Activated CD4-positive, alpha-beta T cell treated with anti-CD3 and anti-CD28 coated beads, Interleukin-2, amount 50 U/mL, for 48 hours (primary cell): ENCODE measurements around the gene DPPA2.
"Not testable (repeated sequence)": the region's sequence is repeated elsewhere in the genome, so short reads cannot be mapped to it uniquely, and the experiment has no call there.

Experiments used
- DNase-seq, 2 experiments: peaks; one replicate each; pipeline ENCODE4 v3.0.0-alpha.2; 2020

The DPPA2 gene

GRCh38 chr3:109316162-109316730 is at the start of gene DPPA2:
Gene DPPA2, minus strand, starts transcription at chr3:109316517. Its CDS starts 1,975 bp downstream, at chr3:109314542.
- DNase-seq, result no peak

DNA sequence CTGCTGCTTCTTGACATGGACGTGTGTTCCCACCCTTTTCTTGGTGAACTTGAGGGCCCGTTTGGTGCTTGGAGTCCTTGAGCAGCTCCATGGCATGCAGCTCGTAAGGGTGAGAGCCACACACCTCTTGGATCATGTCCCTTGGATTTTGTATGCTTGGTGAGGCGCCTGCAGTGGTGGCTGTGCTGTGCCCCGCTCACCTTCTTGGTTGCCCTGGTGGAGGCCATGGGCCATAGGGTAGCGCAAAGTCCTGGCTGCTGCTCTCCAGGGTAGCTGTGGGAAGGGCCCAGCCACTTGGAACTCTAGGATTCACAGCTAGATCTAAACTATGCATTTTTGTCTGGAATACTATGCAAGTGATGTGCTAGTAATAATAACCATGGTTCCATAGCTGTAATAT is 47.8 kb upstream of the DPPA2 start:
- no peak for DNase-seq

- DNase-seq, result no peak
These were observed 47.3 kb upstream of the DPPA2 start for GRCh38 chr3:109363634-109364033.

DNA sequence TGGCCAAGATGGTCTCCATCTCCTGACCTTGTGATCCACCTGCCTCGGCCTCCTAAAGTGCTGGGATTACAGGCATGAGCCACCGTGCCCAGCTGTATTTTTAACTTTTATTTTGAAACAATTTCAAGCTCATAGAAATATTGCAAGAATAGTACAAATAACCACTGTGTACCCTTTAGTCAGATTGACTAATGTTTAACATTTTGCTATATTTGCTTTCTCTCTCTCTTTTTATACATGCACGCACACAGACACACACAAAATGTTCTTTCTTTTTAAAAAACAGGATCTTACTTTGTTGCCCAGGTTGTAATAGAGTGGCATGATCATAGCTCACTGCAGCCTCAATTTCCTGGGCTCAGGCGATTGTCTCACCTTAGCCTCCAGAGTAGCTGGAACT is 46.5 kb upstream of the DPPA2 start:
- no peak for DNase-seq

- DNase-seq, result not testable (repeated sequence)
These were observed 42.5 kb upstream of the DPPA2 start for GRCh38 chr3:109358809-109359208.

DNA sequence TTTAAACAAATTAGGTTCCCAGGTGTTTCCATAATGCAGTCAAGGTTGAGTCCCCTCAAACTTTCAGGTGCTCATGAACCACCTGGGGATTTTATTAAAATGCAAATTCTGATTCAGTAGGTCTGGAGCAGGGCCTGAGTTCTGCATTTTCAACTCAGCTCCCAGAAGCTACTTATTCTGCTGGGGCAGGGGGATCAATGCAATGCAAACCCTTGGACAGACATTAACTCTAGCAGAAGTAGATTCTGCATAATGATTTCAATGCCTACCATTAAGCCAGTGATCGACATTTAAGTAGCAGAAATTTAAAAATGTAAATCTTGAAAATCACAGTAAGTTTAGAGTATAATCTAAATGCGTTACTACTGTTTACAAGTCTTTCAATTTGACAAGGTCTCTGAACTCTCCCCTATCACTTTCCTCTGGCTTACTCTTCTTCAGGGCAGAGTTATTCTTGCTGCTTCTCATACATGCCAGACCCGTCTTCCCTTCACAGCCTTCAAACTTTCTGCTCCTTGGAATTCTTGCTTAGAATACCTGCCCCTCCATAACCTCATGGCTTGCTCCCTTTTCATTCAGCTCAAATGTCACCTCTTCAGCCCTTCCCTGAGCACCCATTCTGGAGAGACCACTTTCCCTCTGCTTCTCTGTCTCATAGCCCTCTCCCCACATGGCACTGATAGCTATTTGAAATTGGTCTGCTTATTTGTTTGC is 40.3 kb upstream of the DPPA2 start:
- no peak for DNase-seq

- DNase-seq, result no peak
These were observed 39.5 kb upstream of the DPPA2 start for GRCh38 chr3:109355625-109356441.

DNA sequence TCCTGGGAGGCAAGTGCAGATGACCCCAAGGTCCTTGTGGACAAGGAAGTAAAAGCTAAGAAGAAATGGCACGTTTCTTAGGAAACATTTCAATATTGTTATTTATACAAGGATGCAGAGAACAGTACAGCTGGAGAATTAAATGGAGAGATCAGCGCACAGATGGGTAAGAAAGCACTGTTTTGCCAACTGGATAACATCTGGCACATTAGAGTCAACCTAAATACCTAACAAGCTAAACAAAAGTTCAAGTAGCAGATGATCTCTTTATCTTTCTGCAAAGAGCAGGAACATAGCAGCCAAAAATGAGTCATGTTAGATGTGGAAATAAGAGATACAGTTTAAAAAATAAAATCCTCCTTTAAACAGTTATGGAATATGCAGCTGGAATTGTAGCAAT is 36.7 kb upstream of the DPPA2 start:
- DNase-seq, result no peak

GRCh38 chr3:109351231-109351630 is 34.9 kb upstream of the DPPA2 start:
- DNase-seq, result no peak

GRCh38 chr3:109346770-109347295 is 30.5 kb upstream of the DPPA2 start:
- DNase-seq, result no peak

DNA sequence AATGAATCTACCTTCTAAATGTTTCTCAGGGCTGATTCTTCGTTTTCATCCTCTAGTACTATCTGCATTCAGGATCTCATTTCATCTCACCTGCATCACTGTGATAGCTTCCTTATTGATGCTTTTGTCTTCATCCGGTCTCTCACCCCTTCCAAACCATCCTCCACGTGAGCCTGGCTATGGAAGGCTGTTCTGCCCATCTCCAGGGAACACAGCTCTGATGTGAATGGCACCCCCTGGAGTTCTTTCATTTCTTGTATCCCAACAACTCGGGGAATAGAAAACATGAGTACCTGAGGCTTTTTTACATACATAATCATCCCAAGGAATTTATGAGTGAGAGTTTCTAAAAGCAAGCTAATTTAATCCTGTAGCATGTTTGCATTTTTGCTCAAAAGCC is 29.8 kb upstream of the DPPA2 start:
- DNase-seq, result no peak

GRCh38 chr3:109339714-109340648 is 23.7 kb upstream of the DPPA2 start:
- no peak for DNase-seq

GRCh38 chr3:109339197-109339596 is 22.9 kb upstream of the DPPA2 start:
- DNase-seq, result no peak

GRCh38 chr3:109338322-109338721 is 22.0 kb upstream of the DPPA2 start:
- DNase-seq, result no peak

- no peak for DNase-seq
These were observed 21.1 kb upstream of the DPPA2 start, which contains the start of gene DPPA4 for GRCh38 chr3:109337393-109337792. Gene DPPA4, minus strand, starts transcription at chr3:109337546. Its CDS starts 29 bp downstream, at chr3:109337517.

DNA sequence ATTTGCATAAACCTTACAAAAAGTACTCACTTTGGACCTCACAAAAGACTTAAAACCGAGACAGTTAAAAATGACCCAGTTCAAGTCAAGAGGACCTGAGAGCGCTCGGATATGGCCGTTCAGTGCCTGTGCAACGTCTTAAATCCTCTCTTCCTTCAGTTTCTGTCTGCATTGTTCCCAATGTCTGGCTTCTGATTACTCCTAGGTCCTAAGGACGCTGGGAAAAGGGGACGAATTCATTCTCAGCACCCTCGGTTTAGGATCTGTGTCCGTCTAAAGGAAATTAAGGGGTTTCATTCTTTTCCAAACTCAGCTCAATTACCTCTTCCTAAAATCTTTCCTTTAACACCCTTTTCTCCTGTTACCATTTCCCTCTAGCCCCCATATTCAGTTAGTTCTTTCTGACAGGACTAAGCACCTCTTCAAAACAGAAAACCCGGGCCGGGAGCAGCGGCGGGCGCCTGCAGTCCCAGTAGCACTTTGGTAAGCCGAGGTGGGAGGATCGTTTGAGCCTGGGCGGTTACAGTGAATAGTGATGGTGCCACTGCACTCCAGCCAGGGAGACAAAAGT is 20.1 kb upstream of the DPPA2 start:
- peak; percentile 8 to 20 for DNase-seq

GRCh38 chr3:109334572-109334971 is 18.3 kb upstream of the DPPA2 start:
- DNase-seq, result no peak

DNA sequence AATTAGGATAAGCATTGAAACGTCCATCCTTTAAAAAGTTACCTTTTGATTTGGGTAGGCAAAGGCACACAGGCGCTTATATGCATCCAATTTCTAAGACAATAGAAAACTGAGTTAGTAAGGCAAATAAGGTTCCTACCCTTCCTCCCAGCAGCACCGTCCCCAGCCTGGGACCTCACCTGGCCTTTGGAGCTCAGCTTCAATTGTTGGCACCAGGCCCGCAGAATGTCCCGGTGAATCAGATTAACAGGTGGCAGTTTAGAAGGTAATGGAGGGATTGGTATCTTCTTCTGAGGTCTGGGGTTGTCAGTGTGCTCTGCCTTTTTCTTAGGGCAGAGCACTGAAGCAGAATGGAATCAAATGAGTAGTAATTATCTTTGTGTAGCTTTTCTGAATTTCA is 15.4 kb upstream of the DPPA2 start:
- no peak for DNase-seq

DNA sequence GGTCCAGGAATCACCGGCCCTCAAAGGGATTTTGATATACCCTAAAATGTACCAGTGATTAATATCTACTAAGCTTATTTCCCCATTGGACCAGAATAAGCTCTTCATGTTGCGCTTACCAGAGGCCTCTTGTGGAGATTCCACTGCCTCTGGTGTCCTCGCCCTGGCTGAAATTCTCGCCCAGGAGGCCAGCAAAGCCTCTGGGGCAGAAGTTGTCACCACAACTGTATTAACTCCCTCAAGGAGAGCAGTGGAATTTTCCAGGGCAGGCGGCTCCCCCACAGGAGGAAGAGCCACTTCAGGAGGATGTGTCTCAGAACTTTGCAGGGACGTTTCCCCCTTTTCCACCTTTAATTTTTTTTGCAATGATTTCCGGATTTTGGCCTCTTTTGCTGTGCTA is 14.1 kb upstream of the DPPA2 start:
- DNase-seq, result no peak

DNA sequence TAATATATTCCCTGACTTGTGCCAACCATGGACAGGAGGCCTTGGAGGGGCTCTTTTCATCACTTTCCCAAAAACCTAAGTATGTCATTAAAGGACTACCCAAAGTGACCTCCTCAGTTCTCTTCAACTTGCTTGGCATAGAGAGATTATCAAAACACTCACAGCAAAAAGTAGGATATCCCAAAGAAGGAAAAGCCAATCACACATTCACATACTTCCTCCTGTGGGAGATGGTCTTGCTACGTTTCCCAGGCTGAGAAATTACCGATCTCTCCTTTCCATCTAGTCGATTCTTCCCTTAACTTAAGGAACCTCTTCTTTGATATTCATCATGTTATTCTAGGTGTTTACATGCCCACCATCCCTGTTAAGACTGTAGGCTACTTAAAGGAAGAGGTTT is 11.9 kb upstream of the DPPA2 start:
- no peak for DNase-seq

DNA sequence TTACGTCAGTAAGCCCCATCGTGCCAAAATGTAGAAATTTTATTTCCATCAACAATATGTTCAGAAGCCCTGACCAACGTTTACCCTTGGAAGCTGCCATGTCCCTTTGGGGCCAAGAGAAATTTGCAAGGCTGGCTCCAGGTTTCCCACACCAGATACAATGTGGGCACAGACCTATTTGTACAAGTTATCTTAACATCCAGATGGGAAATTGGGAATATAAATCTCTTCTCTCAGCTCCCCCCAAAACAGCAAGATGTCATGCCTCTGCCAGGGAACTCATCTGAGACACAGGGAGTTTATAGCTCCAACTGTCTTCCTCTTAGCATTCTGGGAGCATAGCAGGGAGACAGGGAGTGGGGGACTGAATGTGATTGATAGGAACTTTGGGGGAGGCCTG is 9.3 kb upstream of the DPPA2 start:
- DNase-seq, result no peak

DNA sequence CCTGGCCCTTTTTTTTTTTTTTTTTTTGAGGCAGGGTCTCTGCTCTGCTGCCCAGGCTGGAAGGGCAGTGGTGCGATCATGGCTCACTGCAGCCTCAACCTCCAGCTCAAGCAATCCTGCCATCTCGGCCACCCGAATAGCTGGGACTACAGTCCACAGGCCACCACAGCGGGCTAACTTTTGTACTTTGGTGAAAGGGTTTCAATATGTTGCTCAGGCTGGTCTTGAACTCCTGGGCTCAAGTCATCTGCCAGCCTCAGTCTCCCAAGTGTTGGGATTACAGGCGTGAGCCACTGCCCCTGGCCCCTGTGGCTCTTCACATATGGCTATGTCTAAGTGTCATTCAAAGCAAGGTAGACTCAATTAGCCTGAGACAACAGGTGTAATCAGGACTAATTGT is 8.8 kb upstream of the DPPA2 start:
- DNase-seq, result no peak
